SK-N-MC (cell line): ENCODE measurements around the gene NEK6.

Experiments used
- EZH2 ChIP-seq: fragments of 200-600 bp; sonication (generic); IDR thresholded peaks from one replicate; pipeline ENCODE4 v1.6.1; 2017; ENCODE audit warnings: antibody characterized with exemption
- POLR2AphosphoS5 ChIP-seq: IDR thresholded peaks from 2 replicates; pipeline ENCODE4 v1.6.1; 2012; ENCODE audit warnings: mild to moderate bottlenecking, low read depth, low read length, borderline replicate concordance

- no peak for TF ChIP-seq EZH2
- TF ChIP-seq POLR2AphosphoS5 = no peak
Observed at GRCh38 chr9:124254261-124254682, 3.5 kb upstream of the NEK6 start.
